Esophagus (tissue), 2 donors: ENCODE data around the gene CCDC28A. TPM values are rescaled to one million over a fixed set of nuclear protein-coding genes. Genes with fewer than 3 reads are reported as not detected.

ENCODE experiments used
- H3K27ac ChIP-seq, 2 donors: one replicate each; pipeline ENCODE4 v1.5.1; 2013; ENCODE audit warnings: low read depth in 2 of 2, mild to moderate bottlenecking in 2 of 2, inconsistent platforms in 1 of 2, low read length in 1 of 2, moderate library complexity in 1 of 2
- H3K27me3 ChIP-seq, 2 donors: one replicate each; pipeline ENCODE4 v1.6.1; 2013; ENCODE audit warnings: low read length in 2 of 2, control low read depth in 1 of 2, mild to moderate bottlenecking in 1 of 2; ENCODE audit not compliant: insufficient read depth in 2 of 2, control insufficient read depth in 1 of 2
- H3K36me3 ChIP-seq, 2 donors: one replicate each; pipeline ENCODE4 v1.6.1; 2013; ENCODE audit warnings: low read length in 1 of 2; ENCODE audit not compliant: control insufficient read depth in 2 of 2, insufficient read depth in 2 of 2
- H3K4me1 ChIP-seq, 2 donors: one replicate each; pipeline ENCODE4 v1.6.1; 2013; ENCODE audit warnings: low read length in 1 of 2; ENCODE audit not compliant: control insufficient read depth in 2 of 2, insufficient read depth in 2 of 2
- H3K4me3 ChIP-seq, 2 donors: one replicate each; pipeline ENCODE4 v1.5.1; 2013; ENCODE audit warnings: low read length in 2 of 2, mild to moderate bottlenecking in 2 of 2, low read depth in 1 of 2, moderate library complexity in 1 of 2
- H3K9me3 ChIP-seq, 2 donors: one replicate each; pipeline ENCODE4 v1.6.1; 2013; ENCODE audit warnings: mild to moderate bottlenecking in 2 of 2, low read depth in 1 of 2, low read length in 1 of 2, moderate library complexity in 1 of 2; ENCODE audit not compliant: control insufficient read depth in 2 of 2, insufficient read depth in 1 of 2
- WGBS, 2 donors: extraction: QIAGEN DNeasy Blood & Tissue Kit; methylation state at CpG; one replicate each; pipeline ENCODE4 v1.1.7; 2013; 5-methylcytosine and 5-hydroxymethylcytosine counted together
- polyA plus RNA-seq, 2 donors: library from polyadenylated mRNA; stranded (reverse); fragments of 200-250 nt; gene quantifications; one replicate each; pipeline ENCODE4 v1.2.3, GENCODE V29; 2013
- donor health status: healthy with polysubstance abuse.
- donor health status: Bipolar disorder and iron deficiency.

CCDC28A gene
- polyA plus RNA-seq, 2 donors, result 10.8 to 13.7 TPM

DNA sequence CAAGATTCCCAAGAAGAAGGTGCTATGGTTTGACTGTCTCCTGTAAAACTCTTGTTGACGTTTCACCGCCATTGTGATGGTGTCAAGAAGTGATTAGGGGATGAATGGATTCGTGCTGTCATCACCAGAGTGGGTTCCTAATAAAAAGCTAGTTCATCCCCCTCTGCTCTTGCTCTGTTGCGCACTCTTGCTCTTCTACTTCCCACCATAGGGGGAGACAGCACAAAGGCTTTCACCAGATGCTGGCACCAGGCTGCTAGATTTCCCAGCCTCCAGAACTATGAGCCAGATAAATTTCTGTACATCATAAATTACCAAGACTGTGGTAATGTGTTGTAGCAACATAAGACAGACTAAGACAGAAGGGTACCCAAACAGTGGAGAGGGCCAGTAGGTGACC, 21.6 kb upstream of the CCDC28A start:
- Histone ChIP-seq H3K4me3 (no peak overlapping the region), H3K27ac (no peak overlapping the region), H3K4me1 (no peaks in the 10 kb centered on the region), H3K36me3 (no peaks in the 10 kb centered on the region), H3K27me3 (no peaks in the 10 kb centered on the region), H3K9me3 (no peaks in the 10 kb centered on the region)
- 90 to 93% methylated on average over 4 of the region's 4 CpGs for WGBS, 2 donors

DNA sequence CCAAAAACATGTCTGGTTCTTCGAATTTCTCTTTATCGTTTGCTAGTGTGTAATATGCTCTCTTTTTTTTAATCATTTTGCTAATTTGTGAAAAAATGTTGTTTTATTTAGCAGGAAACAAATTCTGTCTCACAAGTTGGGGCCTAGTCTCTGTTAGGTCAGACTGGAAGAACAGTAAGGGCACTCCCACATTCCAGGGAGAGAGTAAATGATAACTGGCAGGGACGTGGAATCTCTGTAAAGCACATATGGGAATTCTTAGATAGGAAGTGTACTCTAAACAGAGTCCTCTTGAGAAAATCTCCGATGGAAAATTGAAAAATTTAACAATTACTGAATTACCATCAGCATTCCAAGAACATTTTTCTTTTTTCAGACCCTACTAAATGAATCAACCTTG, 16.4 kb upstream of the CCDC28A start:
- WGBS, 2 donors, result 72 to 78% methylated on average over 4 of the region's 4 CpGs

DNA sequence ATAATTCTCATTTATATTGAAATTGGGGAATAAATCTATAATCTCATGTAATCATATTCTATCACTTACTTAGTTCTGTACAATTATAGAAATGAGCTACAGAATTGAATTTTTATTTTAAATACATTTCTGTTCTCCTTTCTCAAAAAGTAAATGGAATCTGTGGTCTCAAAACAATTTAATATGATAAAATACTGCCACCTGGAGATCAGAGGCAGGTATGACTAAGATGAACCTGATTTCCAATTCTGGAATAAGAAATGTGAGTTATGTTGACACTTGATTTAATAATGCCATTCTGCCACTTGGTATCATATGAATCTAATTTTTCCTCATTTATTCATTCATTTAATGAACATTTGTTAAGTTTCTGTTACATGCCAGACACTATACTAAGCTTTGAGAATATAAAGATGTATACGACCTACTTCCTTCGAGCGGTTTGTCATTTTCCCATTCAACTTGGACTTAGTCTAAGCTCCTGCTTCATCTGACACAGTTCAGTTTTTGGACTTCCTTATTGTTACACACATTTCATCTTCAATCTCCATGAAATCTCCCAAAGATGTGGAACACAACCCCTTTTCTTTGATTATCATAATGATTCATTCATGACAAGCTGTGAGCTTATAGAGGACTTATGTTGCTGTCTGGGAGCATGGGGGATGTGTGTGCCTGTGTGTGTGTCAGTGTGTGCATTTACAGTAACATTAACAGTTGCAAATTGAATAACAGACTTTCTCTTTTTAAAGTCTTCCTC, 7.5 kb upstream of the CCDC28A start:
- Histone ChIP-seq H3K4me3 (no peak overlapping the region), H3K27ac (no peak overlapping the region), H3K4me1 (no peaks in the 10 kb centered on the region), H3K27me3 (no peaks in the 10 kb centered on the region), H3K36me3 (no peaks in the 10 kb centered on the region), H3K9me3 (no peaks in the 10 kb centered on the region)
- WGBS, 2 donors, result 92% methylated on average over 3 of the region's 3 CpGs

More for the DNA sequence above, 16.4 kb upstream of the CCDC28A start:
- Histone ChIP-seq H3K9me3 (no peaks in the 10 kb centered on the region), H3K4me1 (no peaks in the 10 kb centered on the region), H3K27ac (no peak overlapping the region), H3K4me3 (no peak overlapping the region), H3K27me3 (no peaks in the 10 kb centered on the region), H3K36me3 (no peaks in the 10 kb centered on the region)

DNA sequence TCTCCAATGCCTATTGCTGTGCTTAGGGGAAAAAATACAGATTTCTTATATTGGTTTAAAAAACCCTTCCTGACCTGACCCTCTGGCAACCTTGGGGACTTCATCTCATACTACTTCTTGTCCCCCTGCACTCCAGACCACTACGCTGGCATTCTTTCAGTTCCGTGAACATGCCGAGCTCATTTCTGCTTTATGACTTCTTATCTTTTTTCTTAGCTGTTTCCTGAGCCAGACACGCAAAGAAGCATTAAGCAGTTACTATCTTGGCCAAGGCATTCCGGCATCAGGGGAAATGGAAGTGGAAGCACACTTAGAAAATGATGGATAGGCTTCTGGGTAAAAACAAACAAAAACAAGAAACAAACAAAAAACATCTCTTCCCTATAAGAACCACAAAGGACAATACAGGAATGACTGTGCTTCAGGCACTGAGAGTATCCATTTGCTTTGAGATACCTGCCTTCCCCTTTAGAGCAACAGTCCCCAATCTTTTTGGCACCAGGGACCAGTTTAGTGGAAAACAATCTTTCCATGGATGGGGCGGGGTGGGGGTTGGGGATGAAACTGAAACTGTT, 4.4 kb upstream of the CCDC28A start:
- WGBS, 2 donors, result 60 to 76% methylated on average over 6 of the region's 6 CpGs

DNA sequence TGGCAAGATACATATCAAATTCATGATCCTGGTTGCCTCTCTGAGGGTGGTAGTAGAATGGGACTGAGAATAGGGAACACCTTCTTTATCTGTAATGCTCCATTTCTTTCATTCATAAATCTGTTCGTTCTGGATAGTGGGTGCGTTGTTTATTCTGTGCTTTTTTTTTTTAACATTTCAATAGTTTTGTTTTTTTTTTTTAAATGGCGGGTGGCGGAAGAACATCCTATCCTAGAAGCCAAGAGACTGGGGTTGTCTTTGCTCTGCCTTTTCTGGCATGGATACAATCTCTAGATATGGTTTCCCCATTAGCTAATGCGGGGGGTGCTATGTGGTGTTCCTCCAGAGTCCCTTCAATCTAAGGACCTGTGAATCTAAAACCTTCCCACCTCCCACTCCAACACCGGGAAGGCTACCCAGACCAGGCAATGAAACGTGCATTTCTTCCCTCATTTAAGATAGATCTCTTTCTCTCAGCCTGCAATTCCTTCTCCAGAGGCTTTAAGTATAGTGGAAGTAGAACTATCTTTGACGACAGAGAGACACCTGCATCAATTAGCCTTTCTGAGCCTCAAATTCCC, 883 bp upstream of the CCDC28A start:
- no peaks in the 10 kb centered on the region for H3K9me3 ChIP-seq
- no peaks in the 10 kb centered on the region for H3K4me1 ChIP-seq
- H3K27me3 ChIP-seq, result no peaks in the 10 kb centered on the region
- H3K27ac ChIP-seq, result peak overlapping the region; percentile 21 to 100
- H3K36me3 ChIP-seq, result no peaks in the 10 kb centered on the region
- H3K4me3 ChIP-seq, result peak overlapping the region; percentile 76 to 81
- 13 to 18% methylated on average over 8 of the region's 8 CpGs for WGBS, 2 donors

More for the DNA sequence above, 4.4 kb upstream of the CCDC28A start:
- H3K27me3 ChIP-seq, result no peaks in the 10 kb centered on the region
- H3K27ac ChIP-seq, result no peak overlapping the region
- H3K36me3 ChIP-seq, result no peaks in the 10 kb centered on the region
- H3K4me1 ChIP-seq, result no peaks in the 10 kb centered on the region
- no peak overlapping the region for H3K4me3 ChIP-seq
- H3K9me3 ChIP-seq, result no peaks in the 10 kb centered on the region

DNA sequence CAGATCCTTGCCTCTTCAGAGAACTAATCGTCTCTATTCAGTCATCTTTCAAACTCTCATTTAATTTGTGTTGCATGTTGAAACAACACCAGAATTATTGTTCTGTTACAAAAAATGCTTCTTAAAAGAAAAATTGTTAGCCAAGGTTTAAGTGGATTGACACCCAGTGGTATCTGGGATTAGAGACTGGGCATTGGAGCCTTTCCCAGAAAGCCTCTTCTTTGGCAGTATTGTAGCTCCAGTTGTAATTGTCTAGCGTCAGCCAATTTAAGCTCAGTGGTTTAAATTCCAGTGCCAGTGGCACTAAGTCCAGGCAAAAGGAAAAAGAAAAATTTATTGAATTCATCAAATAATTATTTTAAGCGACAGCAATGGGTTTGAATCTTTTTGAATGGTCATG, 801 bp downstream of the CCDC28A start:
- H3K27ac ChIP-seq, result peak overlapping the region; percentile 15 to 100
- 21 to 23% methylated on average over 3 of the region's 3 CpGs for WGBS, 2 donors
- no peaks in the 10 kb centered on the region for H3K9me3 ChIP-seq

DNA sequence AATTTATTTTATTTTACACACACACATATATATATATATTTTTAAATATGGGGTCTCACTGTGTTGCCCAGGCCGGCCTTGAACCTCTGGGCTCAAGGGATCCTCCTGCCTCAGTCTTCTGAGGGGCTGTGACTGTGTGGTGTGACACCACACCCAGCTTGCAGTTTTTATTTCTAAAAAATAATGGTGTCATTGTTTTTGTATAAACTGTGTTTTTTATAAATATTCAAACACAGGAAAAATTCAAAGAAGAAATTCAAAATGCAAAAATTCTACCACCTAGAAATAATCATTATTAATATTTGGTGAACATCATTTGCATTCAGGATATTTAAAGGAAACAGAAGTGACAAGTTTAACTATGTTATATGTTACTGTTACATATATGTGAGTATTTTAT, 3.1 kb downstream of the CCDC28A start:
- no peak overlapping the region for H3K4me3 ChIP-seq
- no peaks in the 10 kb centered on the region for H3K4me1 ChIP-seq
- 92 to 100% methylated on average over 1 of the region's 1 CpG for WGBS, 2 donors
- H3K36me3 ChIP-seq, result no peaks in the 10 kb centered on the region
- no peaks in the 10 kb centered on the region for H3K9me3 ChIP-seq
- H3K27ac ChIP-seq, result no peak overlapping the region
- no peaks in the 10 kb centered on the region for H3K27me3 ChIP-seq

More for the DNA sequence above, 801 bp downstream of the CCDC28A start:
- H3K4me3 ChIP-seq, result peak overlapping the region; percentile 76 to 81
- H3K4me1 ChIP-seq, result no peaks in the 10 kb centered on the region
- no peaks in the 10 kb centered on the region for H3K27me3 ChIP-seq
- no peaks in the 10 kb centered on the region for H3K36me3 ChIP-seq

DNA sequence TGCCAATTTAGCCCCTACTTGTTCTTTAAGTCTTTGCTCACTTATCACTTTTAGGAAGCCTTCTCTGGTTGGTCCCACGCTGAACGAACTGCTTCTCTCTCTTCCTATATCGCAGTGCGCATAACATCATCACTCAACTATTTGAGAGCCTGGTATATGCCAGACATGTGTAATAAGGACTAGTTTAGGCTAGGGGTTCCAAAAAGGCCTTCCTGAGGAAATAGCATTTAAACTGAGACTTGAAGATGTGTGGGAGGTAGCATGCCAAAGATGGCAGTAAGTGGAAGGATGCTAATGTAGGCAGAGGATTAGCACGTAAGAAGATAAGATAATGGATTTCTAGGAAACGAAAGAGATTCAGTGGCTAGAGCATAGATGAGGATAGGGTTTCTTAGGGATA, 4.8 kb downstream of the CCDC28A start:
- no peak overlapping the region for H3K27ac ChIP-seq
- no peaks in the 10 kb centered on the region for H3K27me3 ChIP-seq
- no peaks in the 10 kb centered on the region for H3K9me3 ChIP-seq
- H3K4me3 ChIP-seq, result no peak overlapping the region
- WGBS, 2 donors, result 93 to 95% methylated on average over 6 of the region's 6 CpGs
- no peaks in the 10 kb centered on the region for H3K4me1 ChIP-seq
- no peaks in the 10 kb centered on the region for H3K36me3 ChIP-seq

DNA sequence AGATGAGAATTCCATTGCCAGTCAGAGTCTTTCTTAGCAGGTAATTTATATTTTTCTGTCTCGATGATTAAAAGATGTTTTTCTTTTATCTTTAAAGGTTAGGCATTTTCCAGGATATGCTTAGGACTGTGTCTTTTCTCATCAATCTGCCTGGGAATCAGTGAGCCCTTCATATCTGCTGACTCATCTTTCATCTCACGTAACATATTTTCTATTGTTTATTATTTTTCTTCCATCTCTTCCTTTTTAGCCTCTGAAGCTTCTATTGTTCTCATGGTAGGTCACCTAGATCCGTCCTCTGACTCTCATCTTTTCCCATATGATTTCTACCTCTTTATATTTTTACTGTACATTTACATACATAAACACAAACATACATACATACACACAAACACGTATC, 8.7 kb downstream of the CCDC28A start:
- no peaks in the 10 kb centered on the region for H3K9me3 ChIP-seq
- H3K27ac ChIP-seq, result no peak overlapping the region
- H3K36me3 ChIP-seq, result no peaks in the 10 kb centered on the region
- WGBS, 2 donors, result 78 to 81% methylated on average over 4 of the region's 4 CpGs
- no peak overlapping the region for H3K4me3 ChIP-seq
- no peaks in the 10 kb centered on the region for H3K27me3 ChIP-seq
- no peaks in the 10 kb centered on the region for H3K4me1 ChIP-seq
